Stimulated activated CD4-positive, alpha-beta T cell treated with anti-CD3 and anti-CD28 coated beads, Interleukin-2, amount 100 ng/mL, for 24 hours (primary cell): ENCODE data around the gene STXBP5.
A peak's percentile ranks its signal among the peaks of the same experiment; 100 is the strongest.

Experiments
- DNase-seq, 2 donors: peaks; one replicate each; pipeline ENCODE4 v3.0.0-alpha.2; 2020

Gene STXBP5

GRCh38 chr6:147179809-147180208 lies 24.4 kb upstream of the STXBP5 start:
- DNase-seq, result no peak

DNA sequence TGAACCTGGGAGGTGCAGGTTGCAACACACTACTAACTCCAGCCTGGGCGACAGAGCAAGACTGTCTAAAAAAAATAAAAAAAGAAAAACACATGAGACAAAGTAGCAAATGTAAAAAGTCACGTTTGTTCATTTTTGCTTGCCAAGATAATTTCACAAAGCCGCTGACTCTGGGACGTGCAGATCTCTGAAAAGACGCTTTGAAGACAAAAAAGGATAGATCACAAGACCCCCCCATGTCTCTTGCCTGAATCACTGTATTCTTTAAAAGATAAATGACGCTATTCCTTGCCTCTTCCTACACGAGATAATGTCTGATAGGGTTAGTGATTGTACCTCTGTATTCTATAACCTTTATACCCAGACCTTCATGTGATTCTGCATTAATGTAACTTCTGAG lies 23.3 kb upstream of the STXBP5 start:
- DNase-seq, result no peak

DNA sequence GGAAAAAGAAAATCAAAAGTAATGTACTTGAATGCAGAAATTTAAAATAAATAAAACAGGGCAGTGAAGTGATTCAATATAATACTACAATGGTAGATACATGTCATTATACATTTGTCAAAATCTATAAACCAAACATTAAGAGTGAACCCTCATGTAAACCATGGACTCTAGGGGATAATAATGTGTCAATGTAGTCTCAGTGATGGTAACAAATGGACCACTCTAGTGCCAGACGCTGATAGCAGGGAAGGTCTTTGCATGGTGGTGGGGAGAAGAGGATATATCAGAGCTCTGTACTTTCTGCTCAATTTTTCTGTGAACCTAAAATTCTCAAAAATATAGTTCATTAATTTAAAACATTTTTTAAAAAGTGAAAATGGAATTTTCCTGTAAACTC lies 19.8 kb upstream of the STXBP5 start:
- no peak for DNase-seq

- DNase-seq, result no peak
These were observed 19.0 kb upstream of the STXBP5 start for GRCh38 chr6:147185216-147185615.

- no peak for DNase-seq
These were observed 13.7 kb upstream of the STXBP5 start for GRCh38 chr6:147190556-147190955.

DNA sequence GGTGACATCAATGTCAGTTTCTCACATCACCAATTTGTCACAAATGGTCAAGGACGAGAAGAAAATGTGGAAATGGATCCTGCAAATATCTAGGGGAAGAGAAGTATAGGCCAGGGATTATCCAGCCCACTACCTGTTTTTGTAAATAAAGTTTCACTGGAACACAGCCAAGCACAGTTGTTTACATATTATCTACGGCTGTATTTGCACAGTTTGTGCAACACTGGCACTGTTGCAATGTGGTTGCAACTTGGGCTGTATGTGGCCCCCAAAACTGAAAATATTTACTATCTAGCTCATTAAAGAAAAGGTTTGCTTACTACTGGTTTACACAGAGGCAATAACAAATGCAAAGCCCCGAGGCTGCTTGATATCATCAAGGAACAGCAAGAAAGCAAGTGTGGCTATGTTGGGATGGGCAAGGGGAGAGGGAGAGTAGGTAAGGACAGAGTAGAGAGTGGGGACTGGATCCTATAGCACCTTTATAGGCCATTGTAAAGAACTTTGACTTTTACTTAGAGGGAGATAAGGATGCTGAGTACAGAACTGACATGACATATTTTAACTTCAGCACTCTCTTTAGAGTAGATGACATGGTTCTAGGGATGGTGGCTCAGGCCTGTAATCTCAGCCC lies 11.8 kb upstream of the STXBP5 start:
- DNase-seq, result no peak

GRCh38 chr6:147194652-147195411 lies 9.4 kb upstream of the STXBP5 start:
- no peak for DNase-seq

DNA sequence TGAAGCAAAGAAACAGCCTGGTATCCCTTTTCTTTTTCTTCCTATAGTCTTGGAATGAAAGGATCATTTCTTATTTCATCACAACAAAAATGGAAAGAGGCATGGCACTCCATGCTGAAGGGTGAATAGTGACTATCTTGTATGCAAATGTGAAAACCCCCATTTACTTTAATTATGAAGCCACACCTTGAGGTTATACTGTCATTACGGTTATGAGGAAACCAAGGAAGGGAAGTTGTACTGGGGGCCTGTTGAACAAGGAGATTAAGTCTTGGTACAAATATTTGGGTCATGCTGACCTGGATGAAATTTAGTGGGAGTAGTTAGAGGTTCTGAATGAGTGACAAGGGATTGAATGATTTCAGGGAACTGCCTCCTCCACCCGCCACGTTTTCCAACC lies 8.7 kb upstream of the STXBP5 start:
- no peak for DNase-seq

GRCh38 chr6:147195987-147196386 lies 8.2 kb upstream of the STXBP5 start:
- no peak for DNase-seq

DNA sequence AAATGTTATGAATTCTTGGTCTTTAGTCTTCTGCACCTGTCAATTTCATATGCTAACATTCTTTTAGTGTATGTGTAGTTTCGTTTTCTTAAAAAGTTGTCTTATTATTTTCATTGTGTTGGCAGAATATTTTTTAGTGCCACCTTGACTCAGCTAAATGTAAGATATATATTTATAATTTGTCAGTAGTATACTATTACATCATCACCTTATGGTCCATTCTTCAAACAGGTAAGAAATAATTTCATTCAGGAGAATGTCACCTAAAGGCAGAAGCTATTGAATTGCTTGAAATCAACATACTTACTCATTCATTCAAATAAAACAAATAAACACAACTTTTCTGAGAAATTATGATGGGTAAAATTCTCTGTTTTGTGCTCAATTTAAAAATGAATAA lies 3.5 kb upstream of the STXBP5 start:
- DNase-seq, result no peak

GRCh38 chr6:147201885-147202515 lies 2.2 kb upstream of the STXBP5 start:
- peak in 1 of 2 donors; percentile 10 for DNase-seq

DNA sequence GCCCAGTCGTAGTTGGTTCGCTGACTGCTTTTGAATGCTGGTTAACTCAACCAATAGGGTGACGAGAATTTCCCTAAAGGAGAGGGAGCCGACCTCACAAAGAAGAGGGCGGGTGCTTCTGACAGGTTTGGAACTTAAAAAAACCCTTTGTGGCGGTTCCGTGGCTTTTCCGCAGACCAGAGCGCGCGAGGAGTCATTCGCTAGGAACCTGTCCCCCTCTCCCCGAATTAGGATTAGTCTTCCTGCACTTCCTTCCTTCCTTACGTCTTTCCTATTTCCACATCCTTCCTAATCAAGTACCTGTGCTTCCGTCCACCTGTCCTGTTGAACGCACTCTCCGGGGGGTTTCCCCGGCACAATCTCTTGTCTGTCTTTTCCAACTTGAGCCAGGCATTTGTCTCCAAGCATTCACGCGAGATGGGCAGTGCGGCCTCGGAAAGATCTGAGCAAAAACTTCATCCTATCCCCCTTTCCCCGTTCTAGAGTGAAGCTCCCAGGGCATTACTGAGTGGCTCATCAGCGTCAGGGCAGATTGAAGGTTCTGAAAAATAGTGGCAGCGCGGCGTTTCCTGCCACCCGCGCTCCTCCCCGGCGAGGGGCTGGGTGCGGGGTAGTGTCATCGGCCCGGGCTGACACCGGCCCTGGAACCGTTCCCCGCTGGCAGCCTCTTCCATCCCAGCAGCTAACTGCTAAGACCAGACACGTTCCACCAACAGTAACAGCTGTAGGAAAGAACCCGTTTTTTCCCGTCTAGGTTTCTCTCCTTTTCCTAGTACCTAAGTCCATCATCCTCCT lies 1.5 kb upstream of the STXBP5 start:
- DNase-seq, result peak; percentile 68 to 80

GRCh38 chr6:147203311-147204059 lies 732 bp upstream of the STXBP5 start:
- peak; percentile 68 to 72 for DNase-seq

GRCh38 chr6:147204843-147205311 lies 660 bp downstream of the STXBP5 start:
- DNase-seq, result no peak

GRCh38 chr6:147205690-147206600 lies 1.7 kb downstream of the STXBP5 start:
- no peak for DNase-seq

- no peak for DNase-seq
These were observed 3.1 kb downstream of the STXBP5 start for GRCh38 chr6:147207351-147207750.

DNA sequence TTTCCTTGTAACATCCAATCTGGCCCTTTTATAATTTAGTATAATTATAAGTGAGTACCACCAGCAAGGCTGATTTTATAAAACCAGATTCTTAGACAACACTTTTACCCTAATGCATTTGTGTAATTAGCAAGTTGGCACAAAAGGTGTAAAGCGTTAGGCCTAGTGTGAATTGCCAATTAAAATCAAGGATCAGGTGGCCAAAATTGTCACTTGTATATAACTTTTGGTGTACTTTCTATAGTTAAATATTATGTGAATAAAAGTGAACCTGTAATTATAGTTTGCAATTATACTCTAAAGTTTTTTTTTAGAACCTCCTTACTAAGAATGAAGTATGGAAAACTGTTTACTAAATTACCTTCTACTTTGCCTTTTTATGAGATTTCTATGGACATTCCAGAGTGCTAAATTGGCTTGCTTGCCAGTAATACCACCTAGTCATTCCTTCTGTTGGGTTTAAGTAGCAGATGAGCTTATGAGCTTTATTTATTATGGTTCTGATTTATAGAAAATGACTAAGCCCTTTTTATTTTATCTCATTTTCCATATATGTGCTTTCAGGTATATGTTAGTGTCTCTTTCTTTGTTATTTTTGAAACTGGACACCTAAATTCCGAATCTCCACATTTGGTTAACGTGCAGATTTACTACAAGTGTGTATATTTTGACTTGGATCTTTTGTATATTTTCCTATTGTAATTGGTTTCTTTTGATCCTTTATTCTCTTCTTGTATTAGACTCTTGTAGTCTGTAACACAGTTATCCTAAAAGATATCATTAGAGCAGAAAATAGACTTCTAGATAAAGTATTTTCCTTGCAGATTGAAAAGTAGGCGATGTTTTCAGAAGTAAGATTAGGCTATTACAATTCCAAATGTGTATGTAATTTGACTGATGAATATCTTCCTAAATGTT lies 3.9 kb downstream of the STXBP5 start:
- DNase-seq, result no peak

DNA sequence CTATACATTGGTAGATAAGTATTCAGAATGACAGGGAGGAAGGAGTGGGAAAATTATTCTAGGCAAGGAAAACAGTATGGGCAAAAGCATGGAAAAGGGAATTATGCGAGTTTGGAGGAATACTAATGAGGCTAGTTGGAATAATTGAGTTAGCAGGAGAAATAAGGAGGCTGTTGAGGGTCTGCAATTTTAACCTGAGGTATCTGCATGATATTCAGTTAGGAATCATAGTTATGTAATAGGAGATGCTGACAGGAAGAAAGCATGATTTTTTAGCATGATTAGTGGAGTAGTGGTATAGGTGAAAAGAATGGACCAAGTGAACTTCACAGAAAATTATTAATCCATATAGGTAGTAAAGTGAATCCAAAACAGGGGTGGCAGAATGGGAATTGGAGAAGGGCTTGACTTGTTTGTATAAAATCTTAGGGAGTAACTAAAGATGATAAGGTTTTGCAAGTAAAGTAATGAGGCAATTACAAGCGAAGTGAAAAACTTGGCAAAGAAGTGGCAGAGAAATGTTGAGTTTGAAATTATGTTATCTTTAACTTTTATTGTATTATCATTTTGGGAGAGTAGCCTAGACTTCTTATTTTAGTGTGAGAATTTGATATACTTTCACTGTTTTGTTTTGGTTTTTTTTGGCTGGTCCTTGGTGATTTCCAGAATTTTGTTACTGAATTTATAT lies 5.7 kb downstream of the STXBP5 start:
- DNase-seq, result no peak

GRCh38 chr6:147211349-147211748 lies 7.1 kb downstream of the STXBP5 start:
- DNase-seq, result no peak

GRCh38 chr6:147211831-147212230 lies 7.6 kb downstream of the STXBP5 start:
- DNase-seq, result no peak
